GM12878 (cell line): ENCODE measurements around the gene HOMER2. TPM values are rescaled to one million over a fixed set of nuclear protein-coding genes. Genes with fewer than 3 reads are reported as not detected.

Source experiments
- ATAC-seq: fragments of 200-7000 bp; cut with Tn5 transposase; 3 replicates; pipeline ENCODE4 v1.9.1; 2020; ENCODE audit warnings: mild to moderate bottlenecking, moderate library complexity
- BruUV-seq: library from RNA; stranded (reverse); fragments of 400-500 nt; replicated peaks from 2 replicates; lab custom pipeline; 2021; lab: Mats Ljungman, UMichigan
- CTCF ChIA-PET: fragments of 300-600 bp; sonication (Branson Sonifier 250); formaldehyde crosslinking; extraction: SDS; loops from one replicate; lab custom pipeline; 2021; ENCODE audit warnings: inconsistent platforms; lab: Yijun Ruan, JAX
- POLR2A ChIA-PET: fragments of 350-600 bp; formaldehyde crosslinking; extraction: SDS; loops from one replicate; lab custom pipeline; 2021; ENCODE audit warnings: inconsistent platforms; lab: Charles Lee
- RAD21 ChIA-PET: fragments of 300-600 bp; sonication (Branson Sonifier 250); formaldehyde crosslinking; loops from one replicate; lab custom pipeline; 2023; ENCODE audit warnings: antibody characterized with exemption; ENCODE audit not compliant: unreplicated experiment; lab: Charles Lee
- SMC1A ChIA-PET: fragments of 300-600 bp; sonication (Branson Sonifier 250); formaldehyde crosslinking; loops from one replicate; lab custom pipeline; 2023; ENCODE audit not compliant: unreplicated experiment, uncharacterized antibody; lab: Charles Lee
- DNase-seq: peaks from one replicate; pipeline ENCODE4 v3.0.0-alpha.2; 2011; ENCODE audit warnings: low read depth, low spot score
- FAIRE-seq: peaks from 3 replicates; lab custom pipeline; 2011; peaks lifted over from hg19 to GRCh38; lab: Jason Lieb, UNC
- H2AFZ ChIP-seq: 2 replicates; pipeline ENCODE4 v1.6.0; 2011; ENCODE audit warnings: low read depth, low read length, control low read depth; ENCODE audit not compliant: control insufficient read depth
- H3K27ac ChIP-seq: 2 replicates; pipeline ENCODE4 v1.5.1; 2011; ENCODE audit warnings: control low read depth; ENCODE audit not compliant: control insufficient read depth, insufficient read depth
- H3K27me3 ChIP-seq, 2 experiments: replicated peaks in 1 of 2; 2 replicates each; pipeline versions ENCODE4 v1.6.0 to v1.6.1; 2011; ENCODE audit warnings: low read length in 1 of 2; ENCODE audit not compliant: control insufficient read depth in 2 of 2, insufficient read depth in 2 of 2
- H3K36me3 ChIP-seq, 2 experiments: 2 replicates each; pipeline ENCODE4 v1.5.1; 2011; ENCODE audit warnings: low read length in 1 of 2; ENCODE audit not compliant: control insufficient read depth in 2 of 2, insufficient read depth in 2 of 2
- H3K4me1 ChIP-seq: 2 replicates; pipeline ENCODE4 v1.6.1; 2011; ENCODE audit warnings: mild to moderate bottlenecking, low read length, moderate library complexity, mixed read lengths; ENCODE audit not compliant: control insufficient read depth, insufficient read depth
- H3K4me2 ChIP-seq: 2 replicates; pipeline ENCODE4 v1.6.0; 2011; ENCODE audit warnings: control low read depth; ENCODE audit not compliant: control insufficient read depth, insufficient read depth
- H3K4me3 ChIP-seq: fragments of 200-600 bp; sonication (generic); 2 replicates; pipeline ENCODE4 v1.5.1; 2016
- H3K79me2 ChIP-seq: 2 replicates; pipeline ENCODE4 v1.6.0; 2011; ENCODE audit warnings: low read length; ENCODE audit not compliant: control insufficient read depth, insufficient read depth
- H3K9ac ChIP-seq: 2 replicates; pipeline ENCODE4 v1.8.0; 2011; ENCODE audit warnings: low read length, control low read depth, mixed read lengths; ENCODE audit not compliant: control insufficient read depth, insufficient read depth
- H3K9me3 ChIP-seq: replicated peaks from 3 replicates; pipeline ENCODE4 v1.5.1; 2011; ENCODE audit warnings: mild to moderate bottlenecking, low read length; ENCODE audit not compliant: control insufficient read depth, insufficient read depth
- H4K20me1 ChIP-seq: 2 replicates; pipeline ENCODE4 v1.6.0; 2011; ENCODE audit not compliant: control insufficient read depth, insufficient read depth
- CUX1 ChIP-seq: IDR thresholded peaks from 2 replicates; pipeline ENCODE4 v1.6.1; 2012; ENCODE audit warnings: improper control_type of control experiment, low read depth, low read length; ENCODE audit not compliant: insufficient replicate concordance
- EZH2 ChIP-seq: IDR thresholded peaks from 2 replicates; pipeline ENCODE4 v1.6.1; 2012; ENCODE audit warnings: low read depth, mild to moderate bottlenecking, control low read depth, inconsistent platforms, low read length, borderline replicate concordance; ENCODE audit not compliant: control insufficient read depth
- GABPA ChIP-seq: IDR thresholded peaks from 2 replicates; pipeline ENCODE4 v1.6.1; 2014; ENCODE audit warnings: antibody characterized with exemption, low read depth, mild to moderate bottlenecking, inconsistent platforms
- IRF3 ChIP-seq: fragments of 450-650 bp; IDR thresholded peaks from 2 replicates; pipeline ENCODE4 v1.6.1; 2014; ENCODE audit warnings: mild to moderate bottlenecking
- JUND ChIP-seq: IDR thresholded peaks from 2 replicates; pipeline ENCODE4 v1.6.1; 2012; ENCODE audit warnings: low read depth, mild to moderate bottlenecking, low read length, improper control_type of control experiment, moderate library complexity
- NFXL1 ChIP-seq: fragments of 450-650 bp; IDR thresholded peaks from 2 replicates; pipeline ENCODE4 v1.6.1; 2017; ENCODE audit warnings: antibody characterized with exemption, mild to moderate bottlenecking, borderline replicate concordance
- PAX8 ChIP-seq: fragments of 450-650 bp; IDR thresholded peaks from 2 replicates; pipeline ENCODE4 v1.6.1; 2017; ENCODE audit warnings: mild to moderate bottlenecking, moderate library complexity
- SREBF1 ChIP-seq: IDR thresholded peaks from 2 replicates; pipeline ENCODE4 v1.6.1; 2012; ENCODE audit warnings: mild to moderate bottlenecking, low read length
- SUPT20H ChIP-seq: IDR thresholded peaks from 2 replicates; pipeline ENCODE4 v1.6.1; 2011; ENCODE audit warnings: low read depth, mild to moderate bottlenecking, low read length, moderate library complexity, borderline replicate concordance; ENCODE audit not compliant: control insufficient read depth
- ZNF384 ChIP-seq: IDR thresholded peaks from 2 replicates; pipeline ENCODE4 v1.6.1; 2012; ENCODE audit warnings: low read depth, mild to moderate bottlenecking, low read length, improper control_type of control experiment, borderline replicate concordance
- WGBS: methylation state at CpG from one replicate; pipeline ENCODE4 v1.1.6; 2016; ENCODE audit warnings: low lambda C conversion rate; ENCODE audit not compliant: insufficient replicate concordance, insufficient coverage; ENCODE audit errors: missing lambda C conversion rate; 5-methylcytosine and 5-hydroxymethylcytosine counted together
- in situ Hi-C: fragments of 300-500 bp; cut with MboI; formaldehyde crosslinking; loops from 9 replicates; pipeline ENCODE4 v1.14.3; 2018; ENCODE audit warnings: mixed read lengths
- intact Hi-C: fragments of 100-400 bp; cut with micrococcal nuclease; formaldehyde crosslinking; loops from one replicate; pipeline ENCODE4 v1.14.2; 2022; ENCODE audit not compliant: unreplicated experiment
- polyA plus RNA-seq, 11 experiments: library from polyadenylated mRNA; depleted of rRNA in 4 of 11; unstranded in 6 of 11; stranded (reverse) in 5 of 11; fragments of >200 nt; fragmentation: Nextera tagmentation in 4 of 11; fragmentation: Illumina TruSeq in 1 of 11; extraction: Ambion mirVana in 4 of 11; extraction: Trizol in 1 of 11; gene quantifications; 1 replicate in 1 of 11; 2 replicates in 10 of 11; pipeline versions ENCODE4 v1.2.1 to v1.2.3, GENCODE V29; 2011 to 2016; ENCODE audit warnings: inconsistent platforms in 2 of 11, missing spikeins in 2 of 11, low read depth in 1 of 11
- total RNA-seq, 4 experiments: library from RNA; depleted of rRNA in 3 of 4; stranded (reverse); fragments of >200 nt in 3 of 4; fragmentation: Illumina TruSeq in 1 of 4; extraction: Trizol in 1 of 4; gene quantifications; 2 replicates each; pipeline versions ENCODE4 v1.2.1 to v1.2.3, GENCODE V29; 2013 to 2021

Gene HOMER2
- total and polyA plus RNA-seq, 10 of the 15 experiments (the other 5 are each of a cell fraction or from before 2014, with no cell fraction given): 0.60 to 5.0 (median 1.8) TPM

- Histone ChIP-seq H3K4me3 (no peak overlapping the region), H3K4me2 (no peak overlapping the region), H3K79me2 (no peaks in the 10 kb centered on the region), H3K4me1 (peaks cover 6% of the 10 kb centered on the region; the same call in 1 of the 2 replicates), H3K9ac (no peak overlapping the region), H3K27ac (no peak overlapping the region), H3K27me3 (peaks cover 0 to 5% of the 10 kb centered on the region in 2 experiments; a peak in 1 of 4 replicates), H3K36me3 (no peaks in the 10 kb centered on the region), H2AFZ (no peak overlapping the region), H3K9me3 (no peaks in the 10 kb centered on the region), H4K20me1 (no peaks in the 10 kb centered on the region)
- ChIA-PET POLR2A (interaction anchor here (0.6 kb wide), 1 partner anchor 1000 kb away, joined by 5 read pairs; no protein-coding TSS in a partner anchor), RAD21 (interaction anchor here (1.0 kb wide), 2 partner anchors 11 to 32 kb away, joined by 4 to 5 read pairs; no protein-coding TSS in a partner anchor), CTCF (interaction anchor here (1.4 kb wide), 1 partner anchor 32 kb away, joined by 4 read pairs; no protein-coding TSS in a partner anchor), SMC1A (interaction anchor here (0.6 to 1.0 kb wide), 3 partner anchors 10 to 313 kb away, joined by 3 to 8 read pairs (median 3); no protein-coding TSS in a partner anchor)
- no peak for FAIRE-seq
- in situ Hi-C loops (no loop called here), intact Hi-C loops (loop anchor here (10.0 kb wide), 1 partner anchor 89 kb away; no protein-coding TSS in a partner anchor)
- DNase-seq: no peak
- WGBS: 23% methylated on average over 3 of the region's 3 CpGs
- BruUV-seq: no TSS peak
- TF ChIP-seq SREBF1 (no peak), ZNF384 (0 out of 2 replicates have a peak, but pooled peaks have one; percentile 17), EZH2 (no peak)
- ATAC-seq: peak; percentile 42; the same call in 1 of the 3 replicates
These were observed 109.0 kb downstream of the HOMER2 start for GRCh38 chr15:82843566-82843965.

- peaks cover 6% of the 10 kb centered on the region; the same call in 1 of the 2 replicates for H3K4me1 ChIP-seq
- H3K79me2 ChIP-seq: no peaks in the 10 kb centered on the region
- no peak for FAIRE-seq
- ChIA-PET RAD21 (no interaction called here), CTCF (no interaction called here), POLR2A (no interaction called here), SMC1A (no interaction called here)
- peaks cover 7% of the 10 kb centered on the region; the same call in 1 of the 2 replicates for H4K20me1 ChIP-seq
- ATAC-seq: no peak
- H3K27me3 ChIP-seq: no peaks in the 10 kb centered on the region
- intact Hi-C loops: loop anchor here (10.0 kb wide), 1 partner anchor 85 kb away; no protein-coding TSS in a partner anchor
- H3K4me3 ChIP-seq: no peak overlapping the region
- no peaks in the 10 kb centered on the region for H3K9me3 ChIP-seq
- H2AFZ ChIP-seq: no peak overlapping the region
- no TSS peak for BruUV-seq
- no peak for TF ChIP-seq NFXL1
- TF ChIP-seq CUX1: no peak
- no peak for TF ChIP-seq JUND
- no peak for TF ChIP-seq SUPT20H
- no peak for TF ChIP-seq GABPA
- no peak for TF ChIP-seq ZNF384
- TF ChIP-seq IRF3: no peak
- TF ChIP-seq PAX8: no peak
- in situ Hi-C loops: no loop called here
- no peak overlapping the region for H3K27ac ChIP-seq
- H3K4me2 ChIP-seq: no peak overlapping the region
- no peak for DNase-seq
- peaks cover 0 to 9% of the 10 kb centered on the region in 2 experiments; a peak in 3 of 4 replicates for H3K36me3 ChIP-seq
- 92% methylated on average over 4 of the region's 4 CpGs for WGBS
- no peak overlapping the region for H3K9ac ChIP-seq
These were observed 112.4 kb downstream of the HOMER2 start for GRCh38 chr15:82840166-82840565.
